AG04449 (cell line): ENCODE results near the gene ATP12A.

Experiments used
- CTCF ChIA-PET: fragments of 350-600 bp; formaldehyde crosslinking; extraction: SDS; loops from one replicate; lab custom pipeline; 2021; ENCODE audit warnings: antibody characterized with exemption; lab: Yijun Ruan, JAX
- POLR2A ChIA-PET: fragments of 400-600, 350-600 bp; formaldehyde crosslinking; extraction: SDS; loops from one replicate; lab custom pipeline; 2020; ENCODE audit warnings: antibody characterized with exemption, inconsistent platforms; lab: Yijun Ruan, JAX
- DNase-seq: peaks from one replicate; pipeline ENCODE4 v3.0.0-alpha.2; 2010; ENCODE audit warnings: low read depth, low spot score
- H3K4me3 ChIP-seq: 2 replicates; pipeline ENCODE4 v1.5.1; 2011; ENCODE audit warnings: low read depth, mild to moderate bottlenecking, control low read depth, low read length
- TF ChIP-seq, protein P1 (sequence below): IDR thresholded peaks from one replicate; pipeline ENCODE4 v1.5.1; 2011; ENCODE audit warnings: mild to moderate bottlenecking, moderate library complexity, low read length, control low read depth, inconsistent platforms; ENCODE audit not compliant: insufficient read depth; ENCODE audit errors: missing control alignments

The ATP12A gene

GRCh38 chr13:24675806-24676570 is 4.2 kb upstream of the ATP12A start:
- DNase-seq, result no peak
- TF ChIP-seq, protein P1, sequence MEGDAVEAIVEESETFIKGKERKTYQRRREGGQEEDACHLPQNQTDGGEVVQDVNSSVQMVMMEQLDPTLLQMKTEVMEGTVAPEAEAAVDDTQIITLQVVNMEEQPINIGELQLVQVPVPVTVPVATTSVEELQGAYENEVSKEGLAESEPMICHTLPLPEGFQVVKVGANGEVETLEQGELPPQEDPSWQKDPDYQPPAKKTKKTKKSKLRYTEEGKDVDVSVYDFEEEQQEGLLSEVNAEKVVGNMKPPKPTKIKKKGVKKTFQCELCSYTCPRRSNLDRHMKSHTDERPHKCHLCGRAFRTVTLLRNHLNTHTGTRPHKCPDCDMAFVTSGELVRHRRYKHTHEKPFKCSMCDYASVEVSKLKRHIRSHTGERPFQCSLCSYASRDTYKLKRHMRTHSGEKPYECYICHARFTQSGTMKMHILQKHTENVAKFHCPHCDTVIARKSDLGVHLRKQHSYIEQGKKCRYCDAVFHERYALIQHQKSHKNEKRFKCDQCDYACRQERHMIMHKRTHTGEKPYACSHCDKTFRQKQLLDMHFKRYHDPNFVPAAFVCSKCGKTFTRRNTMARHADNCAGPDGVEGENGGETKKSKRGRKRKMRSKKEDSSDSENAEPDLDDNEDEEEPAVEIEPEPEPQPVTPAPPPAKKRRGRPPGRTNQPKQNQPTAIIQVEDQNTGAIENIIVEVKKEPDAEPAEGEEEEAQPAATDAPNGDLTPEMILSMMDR, result no peak
- ChIA-PET CTCF (interaction anchor here (1.7 kb wide), 1 partner anchor 49 kb away, joined by 9 read pairs; no protein-coding TSS in a partner anchor), POLR2A (no interaction called here)
- H3K4me3 ChIP-seq, result no peak overlapping the region

- ChIA-PET POLR2A (no interaction called here), CTCF (interaction anchor here (1.1 kb wide), 2 partner anchors 27 to 51 kb away, joined by 3 read pairs; no protein-coding TSS in a partner anchor)
- TF ChIP-seq, protein P1, result no peak
- no peak overlapping the region for H3K4me3 ChIP-seq
- no peak for DNase-seq
Observed at GRCh38 chr13:24678151-24678550, 2.1 kb upstream of the ATP12A start.

DNA sequence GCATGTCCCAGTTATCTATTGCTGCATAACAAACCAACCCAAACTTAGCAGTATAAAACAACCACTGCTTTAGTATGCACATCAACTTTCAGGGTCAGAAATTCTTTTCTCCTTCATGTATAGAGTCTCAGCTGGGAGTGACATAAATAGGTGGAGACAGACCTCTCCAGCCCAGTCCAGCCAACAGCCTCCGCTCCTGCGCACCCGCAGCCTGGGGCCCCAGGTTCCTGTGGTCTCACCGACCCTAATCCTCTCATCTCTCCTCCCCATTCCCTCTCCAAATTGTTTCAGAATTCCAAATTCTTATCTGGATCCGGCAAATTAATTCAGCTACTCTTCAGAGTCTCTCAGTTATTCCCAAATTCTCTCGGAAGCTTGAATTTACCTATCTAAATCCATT is 522 bp upstream of the ATP12A start:
- ChIA-PET POLR2A (no interaction called here), CTCF (no interaction called here)
- TF ChIP-seq, protein P1, result no peak
- DNase-seq, result no peak
- H3K4me3 ChIP-seq, result no peak overlapping the region

DNA sequence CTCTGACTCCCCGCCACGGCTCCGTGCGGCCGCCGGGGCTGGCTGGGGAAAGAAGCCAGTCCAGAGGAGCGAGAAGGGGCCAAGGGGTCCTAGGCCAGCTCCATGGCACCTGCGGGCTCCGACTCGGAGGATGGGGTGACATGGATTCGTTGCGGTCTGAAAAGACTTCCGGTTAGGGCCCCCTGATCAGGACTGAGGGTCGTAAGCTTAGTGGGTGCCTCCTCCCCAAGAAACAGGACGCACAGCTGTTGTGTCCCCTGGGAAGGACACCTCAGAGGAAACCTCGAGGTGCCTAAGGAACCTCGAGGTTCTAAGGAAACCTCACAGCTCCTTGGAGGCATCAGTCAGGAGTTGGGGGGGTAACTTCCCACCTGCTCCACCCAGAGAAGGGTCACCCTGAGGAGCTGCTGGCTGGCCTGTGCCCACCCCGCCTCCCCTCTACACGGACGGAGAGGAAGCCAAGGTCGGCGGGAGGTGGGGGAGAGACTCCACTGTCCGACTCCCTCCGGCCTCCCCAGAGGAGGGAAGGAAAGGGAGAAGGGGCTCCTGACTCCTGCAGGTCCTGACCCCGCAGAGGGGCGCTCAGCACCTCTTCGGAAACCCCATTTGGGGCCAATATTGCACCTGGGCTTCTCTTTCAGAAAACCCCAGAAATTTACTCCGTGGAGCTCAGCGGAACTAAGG is 855 bp downstream of the ATP12A start:
- TF ChIP-seq, protein P1, result no peak
- ChIA-PET CTCF (interaction anchor here (1.1 to 3.4 kb wide), 2 partner anchors 9 to 11 kb away, joined by 7 to 19 read pairs; no protein-coding TSS in a partner anchor), POLR2A (no interaction called here)
- no peak for DNase-seq
- H3K4me3 ChIP-seq, result no peak overlapping the region

DNA sequence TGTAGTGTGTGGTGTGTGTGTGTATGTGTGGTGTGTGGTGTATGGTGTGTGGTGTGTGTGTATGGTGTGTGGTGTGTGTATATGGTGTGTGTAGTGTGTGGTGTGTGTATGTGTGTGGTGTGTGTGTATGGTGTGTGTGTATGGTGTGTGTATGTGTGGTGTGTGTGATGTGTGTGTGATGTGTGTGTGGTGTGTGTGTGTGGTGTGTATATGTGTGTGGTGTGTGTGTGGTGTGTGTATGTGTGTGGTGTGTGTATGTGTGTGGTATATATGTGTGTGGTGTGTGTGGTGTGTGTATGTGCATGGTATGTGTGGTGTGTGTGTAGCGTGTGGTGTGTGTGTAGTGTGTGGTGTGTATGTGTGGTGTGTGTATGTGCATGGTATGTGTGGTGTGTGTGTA is 1.7 kb downstream of the ATP12A start:
- TF ChIP-seq, protein P1, result no peak
- CTCF ChIA-PET, result interaction anchor here (2.1 to 3.4 kb wide), 2 partner anchors 10 to 54 kb away, joined by 4 to 19 read pairs; no protein-coding TSS in a partner anchor
- POLR2A ChIA-PET, result no interaction called here
- no peak for DNase-seq
- H3K4me3 ChIP-seq, result no peak overlapping the region

GRCh38 chr13:24682353-24682752 is 2.1 kb downstream of the ATP12A start:
- ChIA-PET CTCF (interaction anchor here (0.9 to 3.4 kb wide), 9 partner anchors 9 to 57 kb away, joined by 3 to 22 read pairs (median 5); no protein-coding TSS in a partner anchor), POLR2A (no interaction called here)
- TF ChIP-seq, protein P1, result no peak
- no peak for DNase-seq
- H3K4me3 ChIP-seq, result no peak overlapping the region
